ENCODE measurements around the gene CDCP1.

DNA sequence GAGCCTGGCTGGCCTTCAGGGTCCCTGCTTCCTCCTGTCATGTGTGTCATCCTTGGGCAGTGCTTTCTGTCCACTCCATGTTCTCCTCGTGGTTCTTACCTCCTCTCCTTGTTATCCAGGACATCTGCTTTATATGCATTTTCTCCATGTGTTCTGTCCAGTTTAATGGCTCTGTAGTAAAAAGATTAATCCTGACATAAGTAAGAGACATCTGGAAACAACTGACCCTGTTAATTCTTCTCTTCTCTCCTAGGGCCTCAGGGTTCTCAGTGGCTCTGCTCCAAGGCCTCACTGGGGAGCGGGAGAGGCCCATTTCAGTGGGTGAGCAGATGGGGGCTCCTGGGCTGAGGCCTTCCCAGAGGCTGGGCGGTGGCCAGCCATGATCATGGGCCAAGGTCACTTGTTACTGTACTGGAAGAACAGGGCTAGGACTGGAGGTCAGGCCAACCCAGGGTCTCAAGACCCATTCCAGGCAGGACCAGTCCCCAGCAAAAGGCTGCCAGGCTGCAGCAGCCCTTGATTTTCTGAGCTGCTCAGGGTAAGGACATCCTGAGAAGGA lies 20.2 kb upstream of the CDCP1 start:
- no peak for TF ChIP-seq POLR2A (IDR thresholded peaks at IDR 0.05)
- TF ChIP-seq, protein P1, sequence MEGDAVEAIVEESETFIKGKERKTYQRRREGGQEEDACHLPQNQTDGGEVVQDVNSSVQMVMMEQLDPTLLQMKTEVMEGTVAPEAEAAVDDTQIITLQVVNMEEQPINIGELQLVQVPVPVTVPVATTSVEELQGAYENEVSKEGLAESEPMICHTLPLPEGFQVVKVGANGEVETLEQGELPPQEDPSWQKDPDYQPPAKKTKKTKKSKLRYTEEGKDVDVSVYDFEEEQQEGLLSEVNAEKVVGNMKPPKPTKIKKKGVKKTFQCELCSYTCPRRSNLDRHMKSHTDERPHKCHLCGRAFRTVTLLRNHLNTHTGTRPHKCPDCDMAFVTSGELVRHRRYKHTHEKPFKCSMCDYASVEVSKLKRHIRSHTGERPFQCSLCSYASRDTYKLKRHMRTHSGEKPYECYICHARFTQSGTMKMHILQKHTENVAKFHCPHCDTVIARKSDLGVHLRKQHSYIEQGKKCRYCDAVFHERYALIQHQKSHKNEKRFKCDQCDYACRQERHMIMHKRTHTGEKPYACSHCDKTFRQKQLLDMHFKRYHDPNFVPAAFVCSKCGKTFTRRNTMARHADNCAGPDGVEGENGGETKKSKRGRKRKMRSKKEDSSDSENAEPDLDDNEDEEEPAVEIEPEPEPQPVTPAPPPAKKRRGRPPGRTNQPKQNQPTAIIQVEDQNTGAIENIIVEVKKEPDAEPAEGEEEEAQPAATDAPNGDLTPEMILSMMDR (IDR thresholded peaks at IDR 0.05), result no peak

Data from right lobe of liver (tissue), 4 donors.